Body of pancreas (tissue), 4 donors: Measurements from ENCODE around the gene ZNF700.

Experiments used
- POLR2A ChIP-seq, 3 donors: fragments of 450-650 bp; IDR thresholded peaks; one replicate each; pipeline ENCODE4 v1.6.1; 2016; ENCODE audit warnings: antibody characterized with exemption in 3 of 3, mild to moderate bottlenecking in 2 of 3
- TF ChIP-seq, protein P1 (sequence below), 7 experiments: fragments of 450-650 bp in 4 of 7; fragments of 200-600 bp in 3 of 7; sonication (generic) in 3 of 7; IDR thresholded peaks; one replicate each; pipeline ENCODE4 v1.5.1; 2016 to 2019; ENCODE audit warnings: antibody characterized with exemption in 7 of 7

GRCh38 chr19:11950312-11950711 is 25.4 kb downstream of the ZNF700 start:
- TF ChIP-seq, protein P1, sequence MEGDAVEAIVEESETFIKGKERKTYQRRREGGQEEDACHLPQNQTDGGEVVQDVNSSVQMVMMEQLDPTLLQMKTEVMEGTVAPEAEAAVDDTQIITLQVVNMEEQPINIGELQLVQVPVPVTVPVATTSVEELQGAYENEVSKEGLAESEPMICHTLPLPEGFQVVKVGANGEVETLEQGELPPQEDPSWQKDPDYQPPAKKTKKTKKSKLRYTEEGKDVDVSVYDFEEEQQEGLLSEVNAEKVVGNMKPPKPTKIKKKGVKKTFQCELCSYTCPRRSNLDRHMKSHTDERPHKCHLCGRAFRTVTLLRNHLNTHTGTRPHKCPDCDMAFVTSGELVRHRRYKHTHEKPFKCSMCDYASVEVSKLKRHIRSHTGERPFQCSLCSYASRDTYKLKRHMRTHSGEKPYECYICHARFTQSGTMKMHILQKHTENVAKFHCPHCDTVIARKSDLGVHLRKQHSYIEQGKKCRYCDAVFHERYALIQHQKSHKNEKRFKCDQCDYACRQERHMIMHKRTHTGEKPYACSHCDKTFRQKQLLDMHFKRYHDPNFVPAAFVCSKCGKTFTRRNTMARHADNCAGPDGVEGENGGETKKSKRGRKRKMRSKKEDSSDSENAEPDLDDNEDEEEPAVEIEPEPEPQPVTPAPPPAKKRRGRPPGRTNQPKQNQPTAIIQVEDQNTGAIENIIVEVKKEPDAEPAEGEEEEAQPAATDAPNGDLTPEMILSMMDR (IDR thresholded peaks at IDR 0.05), result no peak
- no peak for TF ChIP-seq POLR2A (IDR thresholded peaks at IDR 0.05)
